A549 (cell line): Measurements from ENCODE around the gene TP53TG5. TPM values are rescaled to one million over a fixed set of nuclear protein-coding genes. Genes with fewer than 3 reads are reported as not detected.

Experiments
- ATAC-seq, 2 experiments: fragments of 200-7000 bp in 1 of 2; fragments of >200 bp in 1 of 2; cut with Nextera tagmentation in 1 of 2; cut with Tn5 transposase in 1 of 2; 3 replicates each; pipeline versions ENCODE4 v1.8.0 to v1.9.1; 2018 to 2020; ENCODE audit warnings: mild to moderate bottlenecking in 1 of 2, moderate library complexity in 1 of 2
- CTCF ChIA-PET: fragments of 300-600 bp; sonication (Branson Sonifier 250); formaldehyde crosslinking; extraction: SDS; loops from one replicate; lab custom pipeline; 2021; ENCODE audit warnings: antibody characterized with exemption, inconsistent platforms; lab: Yijun Ruan, JAX
- POLR2A ChIA-PET: fragments of 350-600 bp; formaldehyde crosslinking; extraction: SDS; loops from one replicate; lab custom pipeline; 2021; ENCODE audit warnings: antibody characterized with exemption, inconsistent platforms; lab: Yijun Ruan, JAX
- DNase-seq, 2 experiments: peaks; one replicate each; pipeline versions ENCODE4 v3.0.0 to v3.0.0-alpha.2; 2011 to 2016; ENCODE audit warnings: low read depth in 1 of 2, low spot score in 1 of 2
- FAIRE-seq: peaks from 2 replicates; lab custom pipeline; 2011; peaks lifted over from hg19 to GRCh38; lab: Jason Lieb, UNC
- H3K27ac ChIP-seq, 2 experiments: fragments of >200 bp; sonication (Bioruptor Twin); formaldehyde crosslinking; 3 replicates each; pipeline ENCODE4 v1.5.1; 2016 to 2017
- H3K4me1 ChIP-seq: fragments of >200 bp; sonication (Bioruptor Twin); formaldehyde crosslinking; 3 replicates; pipeline ENCODE4 v1.6.1; 2016
- H3K4me2 ChIP-seq: fragments of >200 bp; sonication (Bioruptor Twin); formaldehyde crosslinking; 3 replicates; pipeline ENCODE4 v1.6.1; 2016
- H3K4me3 ChIP-seq: fragments of >200 bp; sonication (Bioruptor Twin); formaldehyde crosslinking; 3 replicates; pipeline ENCODE4 v1.5.1; 2016
- H3K9me3 ChIP-seq: fragments of >200 bp; sonication (Bioruptor Twin); formaldehyde crosslinking; 3 replicates; pipeline ENCODE4 v1.6.1; 2016
- BCL3 ChIP-seq: fragments of >200 bp; sonication (Bioruptor Twin); formaldehyde crosslinking; IDR thresholded peaks from 3 replicates; pipeline ENCODE4 v1.6.1; 2016
- CHD4 ChIP-seq: fragments of 200-600 bp; sonication (generic); IDR thresholded peaks from 2 replicates; pipeline ENCODE4 v1.6.1; 2016; ENCODE audit warnings: antibody characterized with exemption, mild to moderate bottlenecking, borderline replicate concordance
- EHF ChIP-seq: fragments of 250-450 bp; sonication (Bioruptor Pico); IDR thresholded peaks from 2 replicates; pipeline ENCODE4 v1.5.0; 2020; ENCODE audit warnings: mild to moderate bottlenecking
- EP300 ChIP-seq, 2 experiments: fragments of >200 bp; sonication (Bioruptor Twin); formaldehyde crosslinking; IDR thresholded peaks; 2 replicates in 1 of 2; 3 replicates in 1 of 2; pipeline ENCODE4 v1.6.1; 2016 to 2017
- FOXS1 ChIP-seq: fragments of 250-450 bp; sonication (Bioruptor Pico); IDR thresholded peaks from 2 replicates; pipeline ENCODE4 v1.5.0; 2020; ENCODE audit warnings: mild to moderate bottlenecking, moderate library complexity
- GATA3 ChIP-seq: IDR thresholded peaks from 2 replicates; pipeline ENCODE4 v1.6.1; 2012; ENCODE audit warnings: borderline replicate concordance
- HDAC2 ChIP-seq: fragments of 200-600 bp; sonication (generic); IDR thresholded peaks from 2 replicates; pipeline ENCODE4 v1.6.1; 2016
- HES2 ChIP-seq: fragments of >200 bp; sonication (Bioruptor Twin); formaldehyde crosslinking; IDR thresholded peaks from 2 replicates; pipeline ENCODE4 v1.6.1; 2016
- JUNB ChIP-seq: fragments of >200 bp; sonication (Bioruptor Twin); formaldehyde crosslinking; IDR thresholded peaks from 2 replicates; pipeline ENCODE4 v1.6.1; 2016
- KDM1A ChIP-seq: fragments of 200-600 bp; sonication (generic); IDR thresholded peaks from 2 replicates; pipeline ENCODE4 v1.6.1; 2016; ENCODE audit warnings: low read depth, mild to moderate bottlenecking
- KDM5A ChIP-seq: fragments of 200-600 bp; sonication (generic); IDR thresholded peaks from 2 replicates; pipeline ENCODE4 v1.6.1; 2016; ENCODE audit warnings: antibody characterized with exemption, mild to moderate bottlenecking
- MAX ChIP-seq: IDR thresholded peaks from 2 replicates; pipeline ENCODE4 v1.6.1; 2012
- NR3C1 ChIP-seq: fragments of >200 bp; sonication (Bioruptor Twin); formaldehyde crosslinking; IDR thresholded peaks from 3 replicates; pipeline ENCODE4 v1.6.1; 2017
- PHF8 ChIP-seq: fragments of 200-600 bp; sonication (generic); IDR thresholded peaks from 2 replicates; pipeline ENCODE4 v1.6.1; 2016; ENCODE audit warnings: low read depth, mild to moderate bottlenecking, antibody characterized with exemption, moderate library complexity, borderline replicate concordance
- POLR2A ChIP-seq: IDR thresholded peaks from 2 replicates; pipeline ENCODE4 v1.6.1; 2012; ENCODE audit warnings: mild to moderate bottlenecking, low read length
- RNF2 ChIP-seq: fragments of 200-600 bp; sonication (generic); IDR thresholded peaks from 2 replicates; pipeline ENCODE4 v1.6.1; 2016; ENCODE audit warnings: low read depth, mild to moderate bottlenecking, antibody characterized with exemption, moderate library complexity, borderline replicate concordance
- SREBF2 ChIP-seq: fragments of 450-650 bp; IDR thresholded peaks from 2 replicates; pipeline ENCODE4 v1.6.1; 2014; ENCODE audit warnings: mild to moderate bottlenecking, moderate library complexity
- TFCP2L1 ChIP-seq: fragments of 250-450 bp; sonication (Bioruptor Pico); IDR thresholded peaks from 2 replicates; pipeline ENCODE4 v1.5.0; 2021; ENCODE audit warnings: mild to moderate bottlenecking
- ZSCAN20 ChIP-seq: fragments of 250-450 bp; sonication (Bioruptor Pico); IDR thresholded peaks from 2 replicates; pipeline ENCODE4 v1.8.0; 2022; ENCODE audit warnings: mild to moderate bottlenecking, moderate library complexity
- WGBS: methylation state at CpG from one replicate; pipeline ENCODE4 v1.1.6; 2017; ENCODE audit errors: missing lambda C conversion rate; 5-methylcytosine and 5-hydroxymethylcytosine counted together
- polyA plus RNA-seq, 4 experiments: library from polyadenylated mRNA; depleted of rRNA in 3 of 4; stranded (reverse); fragments of >200 nt; fragmentation: RNase III in 1 of 4; extraction: RNeasy Plus Mini Kit Qiagen cat#74134 plus additional on column Dnase treatment in 1 of 4; gene quantifications; 2 replicates in 3 of 4; 3 replicates in 1 of 4; pipeline ENCODE4 v1.2.3, GENCODE V29; 2011 to 2017

TP53TG5 gene
- polyA plus RNA-seq, 2 of the 4 experiments (the other 2 are of a cell fraction), result not detected

- TF ChIP-seq SREBF2 (no peak), POLR2A (peak; percentile 99), MAX (peak; percentile 43; the same call in 1 of the 2 replicates), EP300 (IDR thresholded peaks at IDR 0.05) (no peak), ZSCAN20 (CRISPR knock-in tag) (no peak), KDM1A (peak; percentile 85)
Observed at GRCh38 chr20:45347936-45348778, 30.0 kb downstream of the TP53TG5 start, which contains the start of gene SDC4 (continued).

GRCh38 chr20:45347297-45347935 lies 30.7 kb downstream of the TP53TG5 start:
- TF ChIP-seq PHF8 (no peak), EHF (CRISPR knock-in tag) (no peak), NR3C1 (no peak), JUNB (no peak), SREBF2 (no peak), TFCP2L1 (no peak), GATA3 (no peak), RNF2 (no peak), KDM1A (no peak), BCL3 (no peak), POLR2A (no peak), CHD4 (no peak), KDM5A (no peak)
- DNase-seq (no peak), FAIRE-seq (no peak), ATAC-seq (peak; percentile 4 to 32; a peak in 4 of 6 replicates)
- H3K27ac ChIP-seq, result peak overlapping the region; percentile 92 to 96
- H3K4me2 ChIP-seq, result peak overlapping the region; percentile 98
- ChIA-PET POLR2A (interaction anchor here (0.7 to 3.8 kb wide), 7 partner anchors 11 to 58 kb away, joined by 3 to 46 read pairs (median 9); partner anchors contain the start of gene SYS1), CTCF (interaction anchor here (0.9 to 8.9 kb wide), 10 partner anchors 11 to 424 kb away, joined by 3 to 82 read pairs (median 10); partner anchors contain the start of gene SYS1)
- WGBS, result 32% methylated on average over 6 of the region's 10 CpGs
- H3K4me3 ChIP-seq, result peak overlapping the region; percentile 86
- no peaks in the 10 kb centered on the region for H3K9me3 ChIP-seq
- H3K4me1 ChIP-seq, result peaks cover 60% of the 10 kb centered on the region

GRCh38 chr20:45346851-45347250 lies 31.3 kb downstream of the TP53TG5 start:
- TF ChIP-seq GATA3 (no peak), FOXS1 (CRISPR knock-in tag) (no peak), HDAC2 (no peak), HES2 (no peak)
- ChIA-PET CTCF (interaction anchor here (0.7 to 8.9 kb wide), 11 partner anchors 10 to 424 kb away, joined by 3 to 82 read pairs (median 8); partner anchors contain the start of gene SYS1), POLR2A (interaction anchor here (0.8 to 3.8 kb wide), 4 partner anchors 11 to 24 kb away, joined by 3 to 46 read pairs (median 22); partner anchors contain the start of gene SYS1)
- H3K4me3 ChIP-seq, result peak overlapping the region; percentile 86
- no peak for FAIRE-seq
- peak overlapping the region; percentile 92 to 96 for H3K27ac ChIP-seq
- peak overlapping the region; percentile 98 for H3K4me2 ChIP-seq
- no peak for DNase-seq
- WGBS, result 77% methylated on average over 5 of the region's 5 CpGs
- no peaks in the 10 kb centered on the region for H3K9me3 ChIP-seq
- no peak for ATAC-seq
- peaks cover 65% of the 10 kb centered on the region for H3K4me1 ChIP-seq
